Measurements from ENCODE around the gene GUCY2D. TPM values are rescaled to one million over a fixed set of nuclear protein-coding genes. Genes with fewer than 3 reads are reported as not detected.
"Not testable (repeated sequence)": the region's sequence is repeated elsewhere in the genome, so short reads cannot be mapped to it uniquely, and the experiment has no call there.

GUCY2D gene
- total RNA-seq, 4 donors from 2014 or later = not detected

GRCh38 chr17:8021565-8022359 is 19.3 kb downstream of the GUCY2D start:
- no peak for ATAC-seq
- H3K9me3 ChIP-seq = no peaks in the 10 kb centered on the region
- peaks cover 0 to 5% (median 1%) of the 10 kb centered on the region in 3 donors for H3K4me1 ChIP-seq
- 84 to 93% methylated on average over 6 of the region's 13 CpGs for WGBS, 2 donors (ENCODE audit: low coverage in 1 of 2)
- H3K27me3 ChIP-seq = peaks cover 6% of the 10 kb centered on the region
- TF ChIP-seq POLR2AphosphoS5 (IDR thresholded peaks at IDR 0.05) (no peak), POLR2A (IDR thresholded peaks at IDR 0.05) (no peak), CTCF (IDR thresholded peaks at IDR 0.05) (no peak), EP300 (IDR thresholded peaks at IDR 0.05) (no peak)
- H3K4me3 ChIP-seq = no peak overlapping the region
- no peak overlapping the region for H3K27ac ChIP-seq
- H3K36me3 ChIP-seq = no peaks in the 10 kb centered on the region

- no peaks in the 10 kb centered on the region for H3K9me3 ChIP-seq
- no peak overlapping the region for H3K27ac ChIP-seq
- H3K36me3 ChIP-seq = no peaks in the 10 kb centered on the region
- 54 to 83% methylated on average over 2 to 4 of the region's 4 CpGs for WGBS, 2 donors (ENCODE audit: low coverage in 1 of 2)
- H3K4me1 ChIP-seq = no peaks in the 10 kb centered on the region
- ATAC-seq = no peak
- TF ChIP-seq EP300 (IDR thresholded peaks at IDR 0.05) (no peak), POLR2A (IDR thresholded peaks at IDR 0.05) (no peak), POLR2AphosphoS5 (IDR thresholded peaks at IDR 0.05) (no peak), CTCF (IDR thresholded peaks at IDR 0.05) (no peak)
- H3K27me3 ChIP-seq = peaks cover 6% of the 10 kb centered on the region
- no peak overlapping the region for H3K4me3 ChIP-seq
Measured at GRCh38 chr17:8022360-8023003, 20.1 kb downstream of the GUCY2D start.

- H3K4me1 ChIP-seq, H3K27ac ChIP-seq, H3K36me3 ChIP-seq, ATAC-seq, H3K4me3 ChIP-seq, H3K9me3 ChIP-seq: not testable (repeated sequence)
- 67% methylated on average over 1 of the region's 6 CpGs; no CpG with 5 or more reads in 1 of the 2 donors for WGBS, 2 donors (ENCODE audit: low coverage in 1 of 2)
- peaks cover 23% of the 10 kb centered on the region for H3K27me3 ChIP-seq
Measured at GRCh38 chr17:8024161-8024560, 21.7 kb downstream of the GUCY2D start.

GRCh38 chr17:8025176-8025911 is 22.9 kb downstream of the GUCY2D start:
- no peak overlapping the region for H3K4me3 ChIP-seq
- no peak for ATAC-seq
- TF ChIP-seq POLR2A (IDR thresholded peaks at IDR 0.05) = no peak
- no peak for TF ChIP-seq CTCF (IDR thresholded peaks at IDR 0.05)
- no peak overlapping the region for H3K27ac ChIP-seq
- H3K4me1 ChIP-seq = no peaks in the 10 kb centered on the region
- no peaks in the 10 kb centered on the region for H3K9me3 ChIP-seq
- H3K36me3 ChIP-seq = no peaks in the 10 kb centered on the region
- H3K27me3 ChIP-seq = peaks cover 34% of the 10 kb centered on the region
- WGBS, 2 donors (ENCODE audit: low coverage in 1 of 2) = 72 to 88% methylated on average over 3 to 4 of the region's 9 CpGs

- ATAC-seq = no peak
- WGBS, 2 donors (ENCODE audit: low coverage in 1 of 2) = 74% methylated on average over 3 of the region's 5 CpGs; no CpG with 5 or more reads in 1 of the 2 donors
- Histone ChIP-seq H3K27ac (no peak overlapping the region), H3K4me3 (no peak overlapping the region), H3K9me3 (no peaks in the 10 kb centered on the region), H3K36me3 (no peaks in the 10 kb centered on the region), H3K27me3 (peaks cover 62% of the 10 kb centered on the region), H3K4me1 (no peaks in the 10 kb centered on the region)
- TF ChIP-seq POLR2AphosphoS5 (IDR thresholded peaks at IDR 0.05) (no peak), EP300 (IDR thresholded peaks at IDR 0.05) (no peak), POLR2A (IDR thresholded peaks at IDR 0.05) (no peak), CTCF (IDR thresholded peaks at IDR 0.05) (no peak)
Measured at GRCh38 chr17:8029121-8029520, 26.7 kb downstream of the GUCY2D start.
